HG03439 (cell line): ENCODE measurements around the gene KCNMA1.
"Not testable (repeated sequence)": the region's sequence is repeated elsewhere in the genome, so short reads cannot be mapped to it uniquely, and the experiment has no call there.

Source experiments
- ATAC-seq: cut with Tn5 transposase; IDR thresholded peaks from one replicate; pipeline ENCODE4 v1.9.1; 2021; ENCODE audit warnings: mild to moderate bottlenecking, moderate library complexity; ENCODE audit not compliant: unreplicated experiment

The KCNMA1 gene

DNA sequence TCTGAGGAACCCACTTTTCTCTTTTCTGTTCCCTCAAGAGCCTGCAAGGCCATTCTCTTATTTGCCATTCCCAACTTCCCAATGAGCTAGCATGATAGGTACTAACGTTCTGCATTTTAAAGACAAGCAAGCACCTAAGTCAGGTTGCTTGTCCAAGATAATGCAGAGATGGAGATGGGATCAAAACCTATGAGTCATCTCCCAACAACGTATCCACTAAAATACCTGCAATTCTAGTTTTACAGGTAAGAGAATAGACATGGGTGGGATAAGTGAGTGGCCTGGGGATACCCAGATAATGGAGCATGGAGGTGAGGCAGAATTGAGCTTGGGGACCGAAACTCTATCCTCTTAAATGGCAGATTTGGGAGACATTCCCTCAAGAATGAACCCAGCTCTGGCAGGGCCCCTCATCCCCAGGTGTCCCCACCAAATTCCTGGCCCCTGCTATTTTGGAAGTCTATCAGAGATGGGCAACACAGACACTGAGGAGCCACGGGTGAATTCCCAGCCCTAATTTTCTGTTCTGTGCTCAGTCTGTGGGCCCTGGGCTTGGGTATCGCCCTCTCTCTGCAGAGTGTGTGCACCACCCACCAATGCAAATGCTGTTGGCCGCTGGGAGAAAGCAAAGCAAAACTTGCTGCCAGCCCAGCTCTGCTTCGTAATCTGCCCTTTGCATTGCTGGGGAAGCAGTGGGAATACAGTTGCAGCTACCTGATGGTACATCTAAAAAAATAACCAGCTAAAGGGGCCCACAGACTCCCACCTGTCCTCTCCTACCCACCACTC, 98.3 kb downstream of the KCNMA1 start:
- no peak for ATAC-seq

GRCh38 chr10:77537720-77538373, 99.8 kb downstream of the KCNMA1 start:
- no peak for ATAC-seq

DNA sequence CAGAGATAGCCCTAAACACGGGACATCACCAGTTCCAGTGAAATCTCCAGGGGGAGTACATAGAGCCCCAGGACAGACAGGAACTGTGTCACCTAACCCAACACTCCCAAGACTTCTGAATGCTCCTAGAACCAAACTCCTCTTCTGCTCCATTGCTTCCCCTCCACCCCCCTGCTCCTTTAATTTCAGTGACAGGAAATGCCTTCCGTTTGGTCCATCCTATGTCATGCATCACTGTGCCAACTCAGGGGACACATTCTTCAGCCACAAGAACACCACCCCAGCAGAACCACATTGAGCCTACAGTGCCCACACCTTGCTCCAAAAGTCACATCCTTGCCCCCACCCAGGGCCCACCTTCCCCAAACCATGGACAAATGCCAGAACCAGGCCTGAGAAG, 100.5 kb downstream of the KCNMA1 start:
- ATAC-seq, result no peak

GRCh38 chr10:77533887-77534278, 103.7 kb downstream of the KCNMA1 start:
- no peak for ATAC-seq

DNA sequence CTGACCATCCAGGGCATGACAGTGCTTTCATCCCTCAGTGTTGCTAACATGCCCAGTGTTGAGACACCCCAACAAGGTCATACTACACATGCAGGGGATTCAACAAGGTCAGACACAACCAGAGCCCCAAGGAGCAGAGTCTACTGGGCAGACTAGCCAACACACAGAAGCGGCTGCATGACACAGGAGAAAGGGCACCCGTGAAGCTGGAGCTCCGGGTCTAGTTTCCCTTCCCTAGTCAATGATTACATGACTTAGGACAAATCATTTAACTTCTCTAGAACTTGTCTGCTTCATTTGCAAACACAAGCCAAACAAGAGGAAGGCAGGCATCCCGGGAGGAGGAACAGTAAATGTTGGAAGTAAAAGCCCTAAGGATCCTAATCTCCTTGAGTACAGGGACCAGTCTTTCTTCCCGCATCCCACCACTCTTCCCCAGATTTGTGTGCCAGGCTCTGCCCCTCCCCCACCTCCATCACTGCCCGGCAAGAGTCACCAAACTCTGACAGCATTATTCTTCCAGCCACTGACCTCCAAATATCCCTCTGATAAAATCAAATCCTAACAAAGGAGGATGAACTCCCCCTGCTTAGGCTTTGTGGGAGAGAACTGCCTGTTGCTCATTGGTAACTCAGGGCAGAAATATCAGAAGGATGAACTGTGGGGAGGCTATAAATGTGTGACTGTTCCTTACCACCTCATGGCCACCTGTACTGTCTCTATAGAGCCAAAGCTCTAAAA, 104.3 kb downstream of the KCNMA1 start:
- ATAC-seq, result no peak

GRCh38 chr10:77532068-77532467, 105.5 kb downstream of the KCNMA1 start:
- no peak for ATAC-seq

DNA sequence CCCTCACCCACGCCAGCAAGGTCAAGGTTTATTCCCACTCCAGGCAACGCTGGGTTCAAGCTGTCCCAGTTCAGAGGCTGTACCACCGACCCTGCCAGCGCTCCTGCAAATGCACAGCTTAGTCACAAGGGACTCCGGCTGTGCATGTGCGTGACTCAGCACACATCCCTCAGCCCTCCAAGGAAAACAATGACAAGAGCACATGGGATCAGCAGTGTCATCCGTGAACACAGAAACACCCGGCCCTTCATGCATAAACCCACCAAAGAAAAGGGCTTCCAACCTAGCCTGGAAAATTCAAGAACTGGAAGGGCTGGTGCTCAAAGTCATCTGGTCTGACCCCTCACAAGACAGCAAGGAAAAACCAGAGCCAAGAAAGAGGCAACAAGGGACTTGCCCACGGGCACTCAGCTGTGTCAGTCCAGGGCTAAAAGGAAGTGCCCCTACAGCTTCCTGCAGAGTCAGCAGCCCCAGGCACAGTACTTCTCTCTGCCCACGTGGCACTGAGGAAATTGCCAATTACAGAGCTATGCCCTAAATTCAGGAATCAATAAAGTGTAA, 106.1 kb downstream of the KCNMA1 start:
- no peak for ATAC-seq

- ATAC-seq, result no peak
Measured at GRCh38 chr10:77530011-77530410, 107.6 kb downstream of the KCNMA1 start.

- no peak for ATAC-seq
Measured at GRCh38 chr10:77529050-77529576, 108.5 kb downstream of the KCNMA1 start.

DNA sequence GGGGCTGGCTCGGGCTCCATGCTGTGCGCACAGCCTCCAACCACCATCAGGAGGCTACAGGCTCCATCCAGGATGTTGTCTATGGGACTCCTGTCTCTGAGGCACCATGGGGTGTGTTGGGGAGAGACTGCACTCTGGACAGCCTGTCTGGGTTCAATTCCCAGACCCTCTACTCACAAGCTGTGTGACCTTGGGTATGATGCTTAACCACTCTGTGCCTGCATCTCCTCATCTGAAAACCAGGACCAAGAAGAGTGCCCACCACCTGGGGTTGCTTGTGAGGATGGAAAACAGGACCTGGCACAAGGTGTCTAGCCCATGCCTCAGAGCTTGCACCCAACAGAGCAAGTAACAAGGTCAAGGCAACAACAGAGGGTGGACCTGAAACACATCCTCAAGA, 109.8 kb downstream of the KCNMA1 start:
- ATAC-seq, result no peak

DNA sequence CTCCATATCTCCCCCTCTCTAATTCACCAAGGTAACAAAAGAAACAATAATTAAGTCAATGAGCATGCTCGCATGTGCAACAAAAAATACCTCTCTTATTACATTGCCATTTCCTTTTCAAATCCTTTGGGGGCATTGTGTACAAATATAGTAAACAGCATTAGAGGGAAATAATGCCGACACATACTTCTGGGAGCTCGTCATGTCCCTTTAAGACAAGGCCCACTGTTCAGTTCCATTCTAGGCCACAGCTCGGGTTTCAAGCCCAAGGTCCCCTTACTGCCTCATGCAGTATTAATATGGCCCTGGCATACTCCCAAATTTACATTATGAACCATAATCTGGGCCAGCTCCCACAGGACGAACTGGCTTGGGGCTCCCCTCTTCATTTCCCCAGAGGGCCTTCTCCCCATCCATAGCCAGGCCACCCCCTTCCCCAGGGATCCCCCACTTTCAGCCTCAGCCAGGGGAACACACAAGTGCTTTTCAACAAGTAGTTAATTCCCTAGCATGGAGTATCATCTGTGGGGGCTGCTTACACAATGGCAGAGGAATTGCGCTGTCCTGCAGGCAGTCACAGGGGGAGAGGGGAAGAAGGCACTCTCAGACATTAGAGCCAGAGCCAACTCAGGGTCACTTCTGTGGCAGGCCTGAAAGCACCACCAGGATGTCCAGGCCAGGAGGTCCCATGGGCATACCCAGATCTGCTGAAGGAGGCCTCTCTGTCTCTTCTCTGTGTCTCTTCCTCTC, 110.6 kb downstream of the KCNMA1 start:
- no peak for ATAC-seq

GRCh38 chr10:77524281-77524711, 113.3 kb downstream of the KCNMA1 start:
- no peak for ATAC-seq

DNA sequence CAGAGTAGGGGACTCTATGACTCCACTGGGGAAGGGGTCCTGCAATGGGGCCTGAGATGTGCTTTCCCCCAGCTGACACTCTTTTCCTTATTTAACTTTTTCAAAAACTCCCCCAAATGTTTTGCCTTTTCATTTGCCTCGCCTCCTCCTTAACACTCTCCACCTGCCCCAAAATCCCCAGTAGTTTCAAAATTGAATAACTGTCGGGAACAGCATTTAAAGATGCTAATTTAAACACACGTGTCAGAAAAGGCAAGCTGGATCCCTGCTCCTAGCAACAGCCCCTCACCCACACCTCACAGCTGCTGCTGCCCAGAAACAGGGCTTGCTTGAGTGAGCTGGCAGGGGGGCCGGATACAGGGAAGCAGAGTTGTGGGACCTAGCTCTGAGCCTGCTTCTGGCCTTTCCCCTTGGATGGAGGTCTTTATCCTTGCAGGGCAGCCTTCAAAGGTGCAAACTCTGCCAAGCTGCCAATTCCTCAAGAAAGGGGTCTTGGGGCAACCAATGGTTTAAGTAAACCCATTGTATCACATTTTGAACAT, 115.3 kb downstream of the KCNMA1 start:
- no peak for ATAC-seq

GRCh38 chr10:77520995-77521394, 116.6 kb downstream of the KCNMA1 start:
- no peak for ATAC-seq

- no peak for ATAC-seq
Measured at GRCh38 chr10:77520290-77520689, 117.3 kb downstream of the KCNMA1 start.

DNA sequence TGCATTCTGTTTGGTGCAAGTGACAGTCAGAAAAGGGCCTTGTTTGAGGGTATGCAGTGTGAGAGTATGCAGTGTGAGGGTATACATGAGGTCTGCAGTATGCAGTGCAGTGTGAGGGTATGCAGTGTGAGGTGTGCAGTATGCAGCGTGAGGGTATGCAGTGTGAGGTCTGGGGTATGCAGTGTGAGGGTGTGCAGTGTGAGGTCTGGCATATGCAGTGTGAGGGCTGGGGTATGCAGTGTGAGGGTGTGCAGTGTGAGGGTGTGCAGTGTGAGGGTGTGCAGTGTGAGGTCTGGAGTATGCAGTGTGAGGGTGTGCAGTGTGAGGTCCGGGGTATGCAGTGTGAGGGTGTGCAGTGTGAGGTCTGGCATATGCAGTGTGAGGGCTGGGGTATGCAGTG, 117.8 kb downstream of the KCNMA1 start:
- ATAC-seq, result not testable (repeated sequence)

DNA sequence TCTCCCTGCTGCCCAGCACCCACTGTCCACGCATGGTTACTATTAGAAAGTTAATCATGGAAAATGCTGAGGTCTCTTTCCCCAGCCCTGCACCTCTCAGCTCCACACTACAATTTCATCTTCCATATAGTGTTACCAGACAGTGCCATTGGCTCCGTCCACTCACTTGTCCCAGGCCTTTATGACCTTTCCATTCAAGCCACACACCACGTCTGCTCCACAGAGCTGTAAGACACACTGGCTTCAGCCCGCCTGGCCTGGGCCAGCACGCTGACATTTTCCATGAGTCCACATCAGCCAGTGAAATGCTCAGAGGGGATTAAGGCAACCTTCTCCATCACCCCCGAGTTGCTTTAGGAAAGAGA, 118.7 kb downstream of the KCNMA1 start:
- ATAC-seq, result no peak

DNA sequence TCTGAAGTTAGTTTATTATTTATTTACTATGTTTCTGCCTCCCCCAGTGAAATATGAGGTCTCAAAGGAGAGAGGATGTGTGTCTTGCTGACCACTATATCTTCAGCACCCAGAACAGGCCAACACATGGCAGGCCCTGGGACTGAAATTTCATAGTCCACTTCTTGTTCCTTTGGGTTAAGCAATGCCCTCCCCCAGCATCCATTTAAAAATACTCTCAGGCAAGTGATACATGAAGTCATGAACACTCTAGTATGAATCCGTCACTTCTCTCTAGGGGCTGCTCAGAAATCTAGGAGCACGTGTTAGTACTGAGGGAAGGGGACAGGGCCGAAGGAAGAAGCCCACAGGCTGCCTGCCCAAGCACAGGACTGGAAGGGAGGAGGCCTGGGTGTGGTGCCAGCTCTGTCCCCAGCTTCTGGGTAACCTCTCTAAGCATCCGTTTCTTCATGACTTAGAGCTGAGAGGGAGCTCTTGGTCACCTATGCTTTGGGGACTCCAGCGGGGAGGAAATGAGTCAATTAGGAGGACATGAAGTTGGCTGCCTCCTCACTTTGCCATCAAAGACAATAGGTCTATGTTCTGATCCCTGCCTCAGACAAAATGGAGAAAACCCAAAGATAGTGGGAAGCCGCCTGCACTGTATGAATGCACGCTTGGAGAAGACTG, 119.2 kb downstream of the KCNMA1 start:
- ATAC-seq, result no peak

- no peak for ATAC-seq
Measured at GRCh38 chr10:77516575-77516974, 121.0 kb downstream of the KCNMA1 start.

DNA sequence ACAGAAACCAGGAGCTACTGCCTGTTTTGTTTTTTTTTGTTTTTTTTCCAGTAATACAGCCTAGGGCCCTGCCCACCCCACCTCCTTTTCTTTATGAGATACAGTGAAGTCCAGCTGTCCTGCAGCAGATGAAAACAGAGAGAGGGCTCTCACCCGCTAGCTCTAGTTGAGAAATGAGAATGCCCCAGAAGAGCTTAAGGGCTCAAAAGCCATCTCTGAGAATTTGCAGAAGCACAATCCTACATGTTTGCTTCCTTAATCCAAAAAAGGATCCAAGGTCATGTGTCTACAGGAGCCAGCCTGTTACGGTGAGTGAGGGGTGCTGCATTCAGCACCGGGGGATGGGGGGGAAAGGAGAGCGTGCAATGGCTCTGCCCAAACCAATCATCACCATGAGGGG, 122.7 kb downstream of the KCNMA1 start:
- no peak for ATAC-seq
